Nephron (organoid): ENCODE data around the gene SIGLEC9.

ENCODE experiments used
- H3K27ac Mint-ChIP-seq, 3 experiments: 2 replicates each; pipeline ENCODE4 v1.8.0; 2020; ENCODE audit warnings: mixed read lengths in 3 of 3, mild to moderate bottlenecking in 2 of 3, moderate library complexity in 1 of 3
- H3K27me3 Mint-ChIP-seq: 2 replicates; pipeline ENCODE4 v1.8.0; 2021; ENCODE audit warnings: low read depth, mild to moderate bottlenecking, moderate library complexity, mixed read lengths
- H3K36me3 Mint-ChIP-seq: 2 replicates; pipeline ENCODE4 v1.8.0; 2020; ENCODE audit warnings: low read depth, mixed read lengths
- H3K4me1 Mint-ChIP-seq: 2 replicates; pipeline ENCODE4 v1.8.0; 2020; ENCODE audit warnings: mixed read lengths
- H3K4me3 Mint-ChIP-seq, 3 experiments: 2 replicates each; pipeline ENCODE4 v1.8.0; 2020; ENCODE audit warnings: mild to moderate bottlenecking in 3 of 3, mixed read lengths in 3 of 3, moderate library complexity in 2 of 3
- H3K9me3 Mint-ChIP-seq: 2 replicates; pipeline ENCODE4 v1.8.0; 2020; ENCODE audit warnings: mixed read lengths
- CTCF ChIP-seq, 3 experiments: fragments of 200-600 bp; sonication (generic); IDR thresholded peaks; one replicate each; pipeline ENCODE4 v1.5.0; 2021; ENCODE audit warnings: antibody characterized with exemption in 3 of 3; ENCODE audit not compliant: unreplicated experiment in 3 of 3

The SIGLEC9 gene

GRCh38 chr19:51124729-51125128 is at the start of gene SIGLEC9:
Gene SIGLEC9, plus strand, starts transcription at chr19:51124906. Its CDS starts 69 bp downstream, at chr19:51124975.
- H3K27me3 Mint-ChIP-seq = peaks cover 12% of the 10 kb centered on the region
- H3K4me1 Mint-ChIP-seq = peaks cover 17% of the 10 kb centered on the region
- peak within 1 kb of the TSS; percentile 44 to 77 (median 60) for H3K27ac Mint-ChIP-seq
- no peaks in the 10 kb centered on the region for H3K9me3 Mint-ChIP-seq
- H3K4me3 Mint-ChIP-seq = no peak within 1 kb of the TSS
- no peak for TF ChIP-seq CTCF (IDR thresholded peaks at IDR 0.05; ENCODE audit: unreplicated experiment in 3 of 3)
- no peaks in the 10 kb centered on the region for H3K36me3 Mint-ChIP-seq

DNA sequence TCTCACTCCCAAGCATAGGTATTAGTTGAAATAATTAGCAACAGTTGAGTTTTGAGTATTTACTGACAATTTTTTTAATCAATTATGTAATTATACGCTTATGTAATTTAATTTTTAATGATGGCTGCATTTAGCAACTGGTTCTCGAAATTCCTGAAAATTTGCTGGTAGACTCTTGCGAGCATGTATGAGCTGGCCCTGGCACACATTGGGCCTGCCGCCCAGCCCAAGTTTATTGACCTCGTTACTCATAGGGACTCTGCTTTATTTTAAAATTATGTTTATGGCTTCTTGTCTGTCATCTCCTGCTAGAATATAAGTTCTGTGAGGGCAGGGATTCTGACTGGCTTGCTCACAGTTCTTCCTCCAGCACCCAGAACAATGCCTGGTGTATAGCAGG is 48.7 kb upstream of the SIGLEC9 start:
- H3K9me3 Mint-ChIP-seq = peaks cover 6% of the 10 kb centered on the region
- H3K27me3 Mint-ChIP-seq = peaks cover 9% of the 10 kb centered on the region
- no peaks in the 10 kb centered on the region for H3K4me1 Mint-ChIP-seq

DNA sequence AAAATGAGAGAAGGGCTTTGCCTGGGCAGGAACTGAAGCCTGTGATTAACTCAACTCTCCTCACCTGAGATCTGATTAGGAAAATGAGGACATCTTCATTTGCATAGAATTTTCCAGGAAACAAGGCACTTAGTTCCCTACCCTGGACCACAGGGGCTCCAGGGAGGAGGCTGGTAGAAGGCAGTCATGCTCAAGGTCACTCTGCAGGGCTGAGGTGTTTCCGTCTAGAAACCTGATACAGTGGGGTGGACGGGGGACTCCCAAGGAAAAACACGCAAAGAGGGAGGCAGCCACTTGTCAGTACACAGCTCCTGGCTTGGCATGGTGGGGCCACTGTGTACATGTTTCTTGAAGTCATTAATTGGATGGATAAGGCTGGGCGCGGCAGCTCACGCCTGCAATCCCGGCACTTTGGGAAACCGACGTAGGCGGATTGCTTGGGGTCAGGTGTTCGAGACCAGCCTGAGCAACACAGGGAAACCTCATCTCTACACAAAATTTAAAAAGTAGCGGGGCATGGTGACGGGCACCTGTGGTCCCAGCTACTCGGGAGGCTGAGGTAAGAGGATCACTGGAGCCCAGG is 48.0 kb upstream of the SIGLEC9 start:
- Mint-ChIP-seq H3K4me1 (no peaks in the 10 kb centered on the region), H3K27me3 (peaks cover 10% of the 10 kb centered on the region), H3K36me3 (no peaks in the 10 kb centered on the region), H3K9me3 (peaks cover 6% of the 10 kb centered on the region), H3K27ac (no peak overlapping the region), H3K4me3 (no peak overlapping the region)
- no peak for TF ChIP-seq CTCF (IDR thresholded peaks at IDR 0.05; ENCODE audit: unreplicated experiment in 3 of 3)

More for the DNA sequence above, 48.7 kb upstream of the SIGLEC9 start:
- Mint-ChIP-seq H3K27ac (no peak overlapping the region), H3K4me3 (no peak overlapping the region), H3K36me3 (no peaks in the 10 kb centered on the region)
- no peak for TF ChIP-seq CTCF (IDR thresholded peaks at IDR 0.05; ENCODE audit: unreplicated experiment in 3 of 3)

DNA sequence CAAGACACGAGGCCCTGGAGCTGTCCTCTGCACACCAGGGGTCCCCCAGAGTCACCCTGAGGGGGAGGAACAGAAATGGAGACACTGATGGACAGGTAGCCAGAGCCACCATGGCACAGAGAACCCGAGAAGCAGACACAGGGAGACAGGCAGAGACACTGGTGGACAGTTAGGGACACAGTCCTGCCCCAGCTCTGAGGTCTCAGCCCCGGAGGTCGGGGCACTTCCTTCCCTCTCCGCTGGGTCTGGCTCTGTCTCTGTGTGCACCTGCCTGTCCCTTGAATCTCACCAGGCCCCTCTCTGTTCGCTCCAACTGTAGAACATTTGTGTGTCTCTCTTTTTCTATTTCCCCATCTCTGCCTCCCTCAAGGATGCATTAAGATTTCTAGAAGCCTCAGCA is 46.6 kb upstream of the SIGLEC9 start:
- no peak for TF ChIP-seq CTCF (IDR thresholded peaks at IDR 0.05; ENCODE audit: unreplicated experiment in 3 of 3)
- H3K27me3 Mint-ChIP-seq = peaks cover 21% of the 10 kb centered on the region
- H3K27ac Mint-ChIP-seq = no peak overlapping the region
- peaks cover 6% of the 10 kb centered on the region for H3K9me3 Mint-ChIP-seq
- H3K36me3 Mint-ChIP-seq = no peaks in the 10 kb centered on the region
- H3K4me3 Mint-ChIP-seq = no peak overlapping the region
- no peaks in the 10 kb centered on the region for H3K4me1 Mint-ChIP-seq

GRCh38 chr19:51078731-51079130 is 46.0 kb upstream of the SIGLEC9 start:
- no peak for TF ChIP-seq CTCF (IDR thresholded peaks at IDR 0.05; ENCODE audit: unreplicated experiment in 3 of 3)
- Mint-ChIP-seq H3K36me3 (no peaks in the 10 kb centered on the region), H3K9me3 (peaks cover 6% of the 10 kb centered on the region), H3K4me3 (no peak overlapping the region), H3K27me3 (peaks cover 27% of the 10 kb centered on the region), H3K4me1 (no peaks in the 10 kb centered on the region), H3K27ac (no peak overlapping the region)

DNA sequence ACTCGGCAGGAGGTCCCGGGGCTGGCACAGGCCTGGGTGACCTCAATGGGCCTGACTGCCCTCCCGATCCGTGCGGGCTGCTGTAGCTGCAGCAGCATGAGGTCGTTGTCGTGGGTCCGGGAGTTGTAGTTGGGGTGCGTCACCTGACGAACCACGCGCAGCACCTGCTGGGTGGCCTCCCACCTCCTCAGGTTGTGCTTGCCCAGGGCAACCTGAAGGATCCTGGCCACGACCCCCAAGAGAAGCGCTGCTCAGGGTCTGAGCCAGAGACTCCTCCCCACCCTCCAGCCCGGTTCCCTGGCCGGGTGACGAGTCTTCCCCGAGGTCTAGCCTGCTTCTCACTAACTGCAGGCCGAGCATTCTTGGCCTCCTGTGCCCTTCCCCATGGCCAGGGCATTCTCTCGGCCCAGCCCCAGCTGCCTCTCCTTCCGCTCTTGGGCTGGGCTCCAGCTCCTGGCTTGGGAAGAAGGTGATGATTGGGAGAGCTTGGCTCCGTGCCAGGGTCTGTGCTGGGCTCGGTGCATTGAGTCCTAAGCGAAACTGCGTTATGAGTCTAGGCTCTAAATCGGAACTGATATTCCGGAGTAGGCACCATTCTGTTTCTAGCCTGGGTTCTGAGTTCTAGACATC is 45.1 kb upstream of the SIGLEC9 start:
- H3K9me3 Mint-ChIP-seq = no peaks in the 10 kb centered on the region

More for the DNA sequence above, 45.1 kb upstream of the SIGLEC9 start:
- Mint-ChIP-seq H3K36me3 (no peaks in the 10 kb centered on the region), H3K4me1 (no peaks in the 10 kb centered on the region), H3K27ac (no peak overlapping the region), H3K4me3 (no peak overlapping the region), H3K27me3 (peaks cover 31% of the 10 kb centered on the region)
- no peak for TF ChIP-seq CTCF (IDR thresholded peaks at IDR 0.05; ENCODE audit: unreplicated experiment in 3 of 3)
